ENCODE results near the gene SLC7A1.

- no peak for TF ChIP-seq CTCF (IDR thresholded peaks at IDR 0.05)
- no peak for TF ChIP-seq POLR2A (IDR thresholded peaks at IDR 0.05)
These were observed 68.0 kb downstream of the SLC7A1 start for GRCh38 chr13:29527511-29527910.
